ENCODE data around the gene C9orf50.
"Not testable (repeated sequence)": the region's sequence is repeated elsewhere in the genome, so short reads cannot be mapped to it uniquely, and the experiment has no call there.

C9orf50 gene

DNA sequence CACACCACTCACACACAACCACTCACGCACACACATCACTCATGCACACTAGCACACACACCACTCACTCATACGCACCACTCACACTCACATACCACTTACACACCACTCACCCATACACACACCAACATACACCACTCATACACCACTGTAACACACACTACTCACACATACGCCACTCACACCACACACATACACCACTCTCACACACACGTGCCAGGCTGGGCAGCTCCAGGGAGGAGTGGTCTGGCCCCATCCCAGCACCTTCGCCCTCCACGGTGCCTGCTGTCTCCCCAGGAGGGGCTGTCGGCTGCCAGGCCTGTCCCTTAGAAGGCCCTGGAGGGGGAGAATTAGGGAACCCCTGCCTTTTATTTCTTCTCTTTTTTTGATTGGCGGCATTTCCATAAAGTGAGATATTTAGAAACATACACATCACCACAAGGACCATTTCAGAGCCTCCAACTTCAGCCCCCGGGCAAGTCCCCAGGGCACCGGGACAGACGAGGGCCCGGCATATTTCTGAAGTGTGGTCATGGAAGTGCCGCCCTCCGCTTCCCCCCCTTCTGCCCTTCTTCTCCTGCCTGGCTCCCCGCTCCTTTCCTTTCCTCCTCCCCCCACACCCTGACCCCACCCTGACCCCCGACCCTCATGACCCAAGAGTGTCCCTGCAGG, 27.3 kb upstream of the C9orf50 start:
- DNase-seq (ENCODE audit: low read depth, low spot score), result no peak

DNA sequence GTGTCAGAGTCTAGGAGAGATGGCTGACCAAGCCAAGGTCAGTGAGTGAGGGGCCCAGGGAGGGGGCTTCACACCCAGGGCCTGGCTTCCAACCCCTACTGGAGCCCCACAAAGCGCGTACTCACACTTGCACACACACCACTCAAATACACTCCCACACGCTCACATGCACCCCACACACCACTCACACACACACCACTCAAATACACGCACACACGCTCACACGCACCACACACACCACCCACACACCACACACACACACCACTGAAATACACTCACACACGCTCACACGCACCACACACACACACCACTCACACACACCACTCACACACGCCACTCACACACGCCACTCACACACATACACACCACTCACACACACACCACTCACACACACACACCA, 26.7 kb upstream of the C9orf50 start:
- no peak for DNase-seq (ENCODE audit: low read depth, low spot score)

DNA sequence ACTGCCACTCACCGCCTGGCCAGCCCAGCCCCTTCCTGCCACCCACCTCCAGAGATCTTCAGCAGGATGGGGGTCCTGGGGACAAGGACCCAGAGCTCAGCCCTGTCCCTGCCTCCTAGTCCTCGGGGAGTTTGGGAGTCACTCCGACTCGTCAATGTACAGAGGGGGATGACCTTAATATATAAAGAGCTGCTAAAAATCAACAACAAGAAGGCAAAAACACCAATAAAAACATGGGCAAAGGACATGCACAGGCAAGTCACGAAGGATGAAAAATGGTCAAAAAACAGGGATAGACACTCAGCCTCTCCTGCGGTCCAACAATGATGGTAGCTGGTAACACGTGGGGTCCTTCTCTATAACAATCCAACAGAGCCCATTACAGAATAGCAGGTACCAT, 25.8 kb upstream of the C9orf50 start:
- DNase-seq (ENCODE audit: low read depth, low spot score), result no peak

DNA sequence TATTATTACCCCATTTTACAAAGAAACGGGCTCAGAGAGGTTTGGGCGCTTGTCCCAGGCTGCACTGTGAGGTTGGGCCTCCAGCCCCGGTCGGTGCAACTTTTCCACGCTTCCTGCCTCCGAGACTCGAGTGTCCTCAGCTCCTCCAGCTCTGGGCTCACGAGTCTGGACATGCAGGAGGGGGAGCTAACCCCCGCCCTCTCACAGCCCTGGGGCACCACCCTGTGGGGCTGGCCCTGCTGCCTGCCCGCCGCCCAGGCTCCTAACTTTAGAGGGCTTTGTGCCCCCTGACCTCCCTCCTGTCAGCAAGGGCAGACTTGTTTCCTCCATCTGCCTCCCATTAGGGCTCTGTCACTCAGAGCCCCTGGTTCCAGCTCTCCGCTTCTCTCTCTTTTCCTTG, 25.4 kb upstream of the C9orf50 start:
- DNase-seq (ENCODE audit: low read depth, low spot score), result no peak

DNA sequence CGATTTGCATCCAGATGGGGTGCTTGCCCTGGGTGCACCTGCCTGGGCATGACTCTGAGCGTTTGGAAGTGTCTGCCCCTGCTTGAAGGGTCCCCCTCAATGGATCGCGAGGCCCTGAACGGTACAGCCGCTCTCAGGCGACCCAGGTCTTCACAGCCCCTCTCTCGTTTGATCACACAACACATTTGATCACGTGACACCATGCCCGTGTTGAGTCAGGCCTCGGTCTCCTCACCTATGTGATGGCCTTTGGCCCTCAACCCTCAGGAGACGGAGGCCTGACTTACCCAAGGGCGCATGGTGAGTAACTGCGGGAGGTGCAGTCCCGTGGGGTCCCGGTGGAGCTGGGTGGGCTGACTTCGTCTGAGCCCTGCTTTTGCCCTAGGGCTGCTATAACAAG, 24.0 kb upstream of the C9orf50 start:
- DNase-seq (ENCODE audit: low read depth, low spot score), result no peak

DNA sequence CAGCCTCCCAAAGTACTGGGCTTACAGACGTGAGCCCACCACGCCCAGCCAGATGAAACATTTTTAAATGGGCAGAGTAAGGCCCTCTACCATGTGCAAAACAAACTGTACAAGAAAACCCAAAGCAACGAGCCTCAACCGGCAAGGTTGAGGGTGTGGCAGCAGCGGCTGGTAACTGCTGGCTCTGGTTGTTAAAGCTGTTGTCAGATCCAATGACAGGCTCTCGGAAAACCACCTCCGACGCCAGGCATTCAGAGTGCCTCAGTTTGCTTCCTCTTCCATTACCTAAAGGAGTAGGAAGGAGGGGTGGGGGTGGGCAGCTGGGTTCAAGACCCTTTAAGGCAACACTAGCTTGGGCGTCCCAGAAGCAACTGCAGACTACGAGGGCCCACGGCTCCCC, 23.5 kb upstream of the C9orf50 start:
- DNase-seq (ENCODE audit: low read depth, low spot score), result no peak

DNA sequence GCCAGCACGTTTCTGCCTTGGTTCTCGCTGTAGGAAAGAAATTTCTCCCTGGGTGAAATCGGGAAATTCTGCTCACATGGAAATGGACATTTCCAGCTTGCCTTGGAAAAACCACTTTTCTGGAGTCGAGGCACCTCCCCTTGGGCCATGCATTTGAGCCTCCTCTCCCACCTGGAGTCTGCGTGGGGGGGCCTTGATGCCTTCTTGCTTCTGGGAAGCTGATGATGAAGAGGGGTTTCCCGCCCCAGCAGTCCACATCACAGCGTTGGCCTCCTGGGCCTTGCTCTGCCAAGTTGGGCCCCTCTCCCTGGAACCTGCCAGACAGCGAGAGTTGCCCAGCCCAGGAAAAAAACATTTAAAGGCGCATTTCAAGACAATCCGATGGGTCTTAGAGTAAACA, 22.8 kb upstream of the C9orf50 start:
- no peak for DNase-seq (ENCODE audit: low read depth, low spot score)

DNA sequence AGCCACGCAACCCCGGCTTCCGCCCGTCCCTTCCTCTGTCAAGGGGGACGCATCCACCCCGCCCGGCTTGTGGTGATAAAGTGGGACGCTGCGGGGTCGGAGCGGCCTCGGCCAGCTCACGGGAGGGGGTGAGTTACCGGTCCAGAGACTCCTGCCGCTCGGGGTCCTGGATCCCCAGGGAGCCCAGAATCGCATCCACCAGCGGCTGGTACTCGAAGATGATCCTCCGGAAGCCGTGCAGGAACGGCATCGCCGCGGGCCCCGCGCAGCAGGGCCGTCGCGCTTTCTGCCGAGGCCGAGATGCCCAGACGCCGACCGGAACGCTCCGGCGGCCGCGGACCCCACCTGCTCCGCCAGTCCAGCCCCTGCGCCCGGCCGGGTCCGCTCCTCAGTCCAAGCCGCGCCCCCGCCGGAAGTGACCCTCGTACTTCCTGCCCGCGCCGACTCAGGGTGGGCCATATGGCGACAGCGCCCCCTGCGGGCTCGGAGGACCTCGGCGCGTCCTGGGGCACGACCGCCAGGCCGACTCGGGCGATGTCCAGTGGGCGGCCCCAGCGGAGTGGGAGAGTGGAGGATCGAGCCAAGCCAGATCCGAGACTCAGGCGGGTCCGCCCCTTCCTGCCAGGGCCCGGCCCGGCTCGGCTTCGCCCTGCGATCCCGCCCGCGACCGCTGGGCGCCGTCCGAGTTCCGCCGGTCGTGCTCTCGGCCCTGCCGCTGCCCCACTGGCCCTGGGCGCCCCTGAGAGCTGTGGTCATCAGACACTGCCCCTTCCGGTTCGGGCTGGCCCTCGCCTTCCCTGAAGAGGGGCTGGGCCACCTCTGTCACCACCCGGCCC, 21.1 kb upstream of the C9orf50 start, which contains the start of gene ASB6:
Gene ASB6 (minus strand): TSS at position 402 of the 836 bp plus-strand sequence. CDS start 152 bp downstream, at position 250.
- peak; percentile 98 for DNase-seq (ENCODE audit: low read depth, low spot score)

DNA sequence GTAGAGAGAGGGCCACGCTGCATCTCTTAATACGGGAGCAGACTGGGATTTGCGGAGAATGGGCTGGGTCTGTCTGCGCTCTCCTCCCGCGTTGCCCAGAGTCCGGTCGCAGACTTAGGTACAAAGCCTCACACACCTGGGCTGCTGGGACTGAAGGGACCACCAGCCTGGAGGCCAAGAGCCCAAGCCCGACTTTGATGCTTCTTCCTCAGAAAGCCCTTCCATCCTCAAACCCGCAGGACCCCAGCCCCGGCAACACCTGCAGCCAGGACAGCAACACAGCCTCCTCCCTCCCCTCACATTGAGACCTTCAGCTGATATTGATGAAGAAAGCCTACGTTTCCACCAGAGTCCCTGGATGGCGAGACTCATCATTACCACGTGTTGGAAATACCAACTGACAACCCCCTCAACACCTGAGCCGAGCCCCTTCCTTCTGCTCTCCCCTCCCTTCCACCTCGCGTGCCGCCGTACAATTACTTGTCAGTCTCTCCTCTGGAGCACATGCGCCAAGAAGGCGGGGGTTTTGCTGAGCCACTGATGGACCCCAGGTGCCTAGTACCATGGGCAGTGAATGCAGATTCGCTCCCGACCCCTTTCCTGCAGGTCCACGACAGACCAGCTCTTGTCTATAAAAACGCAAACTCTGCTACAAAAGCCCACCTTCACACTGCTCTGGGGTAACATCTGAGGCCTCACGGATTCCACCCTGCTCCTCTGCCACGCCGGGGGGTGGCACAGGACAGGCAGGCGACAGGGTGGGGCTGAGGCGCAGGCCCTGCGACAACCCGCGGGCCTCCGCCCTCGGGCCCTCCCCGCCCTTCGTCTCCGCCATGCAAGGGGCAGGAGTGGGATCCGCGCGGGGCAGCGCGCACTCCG, 20.2 kb upstream of the C9orf50 start:
- DNase-seq (ENCODE audit: low read depth, low spot score), result no peak

DNA sequence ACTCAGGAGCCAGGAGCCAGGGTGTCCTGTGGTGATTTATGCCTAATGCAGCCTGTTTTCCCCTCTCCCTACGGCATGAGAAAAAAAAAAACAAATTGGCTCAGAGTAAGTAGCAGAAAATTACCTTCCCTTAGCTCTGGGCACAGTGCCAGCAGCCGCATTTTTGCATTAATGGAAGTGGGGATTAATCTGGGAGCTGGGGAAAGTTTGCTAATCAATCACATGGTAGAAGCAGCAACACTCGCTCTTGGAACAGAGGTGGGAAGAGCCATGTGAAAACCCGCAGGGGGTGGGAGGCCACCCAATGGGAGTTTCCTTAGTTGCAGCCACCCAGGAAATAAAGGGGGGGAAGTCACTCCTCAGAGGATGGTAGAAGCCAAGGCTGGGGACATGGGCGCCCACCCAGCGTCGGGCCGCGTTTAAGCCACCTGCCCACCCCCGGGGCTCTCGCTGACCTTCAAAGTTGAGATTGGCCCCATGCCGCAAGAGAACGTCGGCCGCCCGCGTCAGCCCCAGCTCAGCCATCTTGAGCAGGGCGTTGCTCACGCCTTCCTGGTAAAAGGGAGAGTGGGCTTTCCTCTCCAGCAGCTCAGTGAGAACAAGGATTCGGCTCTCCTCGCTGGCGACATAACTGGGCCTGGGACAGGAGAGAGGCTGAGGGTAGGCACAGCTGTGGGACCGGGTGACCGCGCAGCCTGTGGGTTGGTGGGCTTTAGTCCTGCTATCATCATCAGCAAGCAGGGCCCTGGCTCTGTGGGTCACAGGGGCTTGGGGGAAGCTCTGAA, 19.4 kb upstream of the C9orf50 start:
- no peak for DNase-seq (ENCODE audit: low read depth, low spot score)

DNA sequence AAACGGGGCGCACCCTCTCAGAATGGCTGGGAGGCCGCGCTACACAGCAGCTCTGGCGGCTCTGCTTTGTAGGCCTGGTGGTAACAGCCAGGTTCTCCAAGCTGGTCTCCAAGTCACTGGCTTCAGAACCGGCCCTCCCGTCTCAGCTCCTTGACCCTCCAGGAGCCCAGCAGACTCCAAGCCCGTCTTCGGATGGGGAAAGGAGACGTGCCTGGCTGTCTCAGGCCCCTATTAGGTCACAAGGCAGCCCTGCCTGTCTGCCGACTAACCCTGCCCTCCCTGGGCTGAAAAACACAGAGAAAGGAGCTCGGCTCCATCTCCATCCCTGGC, 18.8 kb upstream of the C9orf50 start:
- no peak for DNase-seq (ENCODE audit: low read depth, low spot score)

DNA sequence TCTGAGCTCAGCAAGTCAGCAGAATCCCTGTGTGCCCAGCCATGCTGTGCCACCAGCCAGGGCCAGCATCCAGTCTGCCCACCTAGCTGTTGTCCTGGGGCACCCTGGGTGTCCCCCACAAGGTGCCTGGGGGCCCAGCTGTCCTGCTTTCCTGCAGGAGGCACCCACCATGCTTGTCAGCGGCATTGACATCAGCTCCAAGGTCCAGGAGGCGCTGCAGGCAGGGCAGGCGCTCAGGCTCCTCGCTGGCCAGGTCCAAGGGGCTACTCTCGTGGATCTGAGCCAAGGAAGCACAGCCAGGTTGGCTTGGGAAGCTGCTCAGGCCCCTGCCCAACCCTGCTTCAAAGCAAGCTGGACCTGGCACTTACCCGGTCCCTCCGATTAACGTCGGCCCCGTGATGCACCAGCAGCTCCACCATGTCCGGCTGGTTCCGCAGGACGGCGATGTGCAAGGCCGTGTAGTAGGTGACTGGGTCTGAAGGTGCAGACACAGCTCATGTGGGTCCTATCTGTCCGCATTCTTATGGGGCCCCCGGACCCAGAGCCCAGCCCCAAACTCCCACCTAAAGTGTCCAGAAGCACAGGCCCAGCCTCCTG, 18.2 kb upstream of the C9orf50 start:
- DNase-seq (ENCODE audit: low read depth, low spot score), result no peak

DNA sequence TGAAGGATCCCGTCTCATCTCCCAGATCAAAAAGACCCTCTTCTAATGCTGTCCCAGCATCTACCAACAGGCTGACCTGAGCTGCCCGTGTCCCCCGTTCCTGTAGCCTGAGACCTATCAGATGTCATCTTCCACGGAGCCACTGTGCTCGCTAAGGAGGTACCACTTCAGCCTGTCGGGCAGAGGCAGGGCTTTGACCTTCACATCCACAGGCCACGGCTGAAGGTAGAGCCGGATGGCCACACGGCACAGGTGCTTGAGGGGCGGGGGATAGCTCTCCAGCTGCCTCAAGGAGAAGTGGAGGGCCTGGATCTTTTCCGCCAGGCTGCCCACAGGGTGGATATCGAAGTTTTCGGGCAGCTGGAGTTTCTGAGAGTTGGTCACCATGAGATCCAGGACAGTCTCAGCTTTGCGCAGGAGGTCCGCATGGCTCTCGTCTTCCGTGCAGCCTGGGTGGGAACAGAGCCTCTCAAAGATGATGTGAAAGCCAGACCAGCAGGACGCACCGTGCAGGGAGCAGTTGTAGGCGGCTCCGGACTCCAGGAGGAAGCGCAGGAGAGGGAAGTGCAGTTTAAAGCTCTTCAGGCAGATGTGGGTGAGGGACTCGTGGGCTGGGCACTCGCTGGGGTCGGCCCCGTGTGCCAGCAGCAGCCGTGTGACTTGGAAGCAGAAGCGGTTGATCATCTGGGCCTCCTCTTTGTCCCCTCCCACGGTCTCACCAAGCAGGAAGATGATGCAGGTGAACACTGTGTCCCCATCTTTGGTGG, 17.0 kb upstream of the C9orf50 start:
- no peak for DNase-seq (ENCODE audit: low read depth, low spot score)

DNA sequence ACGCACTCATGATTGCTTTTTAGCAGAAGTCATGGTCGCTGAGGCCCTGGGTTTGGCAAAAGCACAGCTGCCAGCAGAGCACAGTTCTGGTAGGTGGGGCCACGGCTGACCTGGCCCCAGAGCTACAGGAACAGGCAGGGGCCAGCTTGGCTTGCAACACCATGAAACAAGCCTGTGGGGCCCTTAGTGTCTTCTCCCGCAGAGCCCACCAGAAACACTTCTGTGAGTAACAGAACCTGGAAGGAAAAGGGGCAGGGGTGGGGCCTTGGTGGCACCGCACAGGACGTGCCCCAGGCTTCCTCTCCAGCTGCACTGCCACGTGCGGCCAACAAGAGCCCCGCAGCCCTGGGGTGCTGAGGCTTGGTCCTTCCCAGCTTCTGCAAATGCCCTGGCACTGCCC, 16.2 kb upstream of the C9orf50 start:
- DNase-seq (ENCODE audit: low read depth, low spot score), result no peak

DNA sequence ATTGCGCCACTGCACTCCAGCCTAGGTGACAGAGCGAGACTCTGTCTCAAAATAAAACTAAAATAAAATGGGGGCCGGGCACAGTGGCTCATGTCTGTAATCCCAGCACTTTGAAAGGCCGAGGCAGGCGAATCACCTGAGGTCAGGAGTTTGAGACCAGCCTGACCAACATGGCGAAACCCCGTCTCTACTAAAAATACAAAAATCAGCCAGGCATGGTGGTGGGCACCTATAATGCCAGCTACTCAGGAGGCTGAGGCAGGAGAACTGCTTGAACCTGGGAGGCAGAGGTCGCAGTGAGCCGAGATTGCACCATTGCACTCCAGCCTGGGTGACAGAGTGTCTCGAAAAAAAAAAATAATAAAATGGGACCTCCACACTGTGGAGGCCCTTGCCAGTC, 15.4 kb upstream of the C9orf50 start:
- DNase-seq (ENCODE audit: low read depth, low spot score), result not testable (repeated sequence)

DNA sequence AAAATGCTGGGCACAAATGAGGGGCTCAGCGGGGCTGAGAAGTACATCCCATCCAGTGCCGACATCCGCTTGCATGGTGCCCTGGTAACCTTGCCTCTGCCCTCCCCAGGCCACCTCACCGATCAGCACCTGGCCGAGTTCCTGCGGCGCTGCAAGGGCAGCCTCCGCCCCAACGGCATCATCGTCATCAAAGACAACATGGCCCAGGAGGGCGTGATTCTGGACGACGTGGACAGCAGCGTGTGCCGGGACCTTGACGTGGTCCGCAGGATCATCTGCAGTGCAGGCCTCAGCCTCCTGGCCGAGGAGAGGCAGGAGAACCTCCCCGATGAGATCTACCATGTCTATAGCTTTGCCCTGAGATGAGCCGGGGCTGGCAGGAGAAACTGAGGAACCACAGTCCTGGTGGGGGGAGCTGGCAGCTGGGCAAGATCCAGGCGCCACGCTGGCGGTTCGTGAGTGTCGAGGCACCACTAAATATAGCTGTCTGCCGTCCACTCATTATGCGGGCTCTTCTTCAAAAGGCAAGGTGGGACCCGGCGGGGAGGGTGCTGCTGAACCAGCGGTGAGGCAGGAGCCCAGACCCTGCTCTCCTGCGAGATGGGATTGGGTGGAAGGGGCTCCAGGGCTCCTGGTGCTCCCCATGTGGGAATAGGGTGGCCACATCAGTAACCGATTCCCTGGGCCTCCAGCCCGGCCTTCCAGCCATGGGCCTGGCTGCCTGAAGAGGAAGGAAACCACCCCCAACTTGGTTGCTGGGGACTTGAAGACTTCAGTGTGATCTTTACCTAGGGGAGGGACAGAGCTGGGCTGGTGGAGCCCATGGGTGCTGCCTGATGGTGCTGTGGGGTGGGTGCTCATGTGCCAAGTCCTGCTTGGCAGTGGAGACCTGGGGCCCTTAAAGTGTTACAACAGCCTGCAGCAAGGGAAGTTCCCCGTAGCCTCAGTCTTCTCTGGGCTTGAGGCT, 14.5 kb upstream of the C9orf50 start:
- no peak for DNase-seq (ENCODE audit: low read depth, low spot score)

DNA sequence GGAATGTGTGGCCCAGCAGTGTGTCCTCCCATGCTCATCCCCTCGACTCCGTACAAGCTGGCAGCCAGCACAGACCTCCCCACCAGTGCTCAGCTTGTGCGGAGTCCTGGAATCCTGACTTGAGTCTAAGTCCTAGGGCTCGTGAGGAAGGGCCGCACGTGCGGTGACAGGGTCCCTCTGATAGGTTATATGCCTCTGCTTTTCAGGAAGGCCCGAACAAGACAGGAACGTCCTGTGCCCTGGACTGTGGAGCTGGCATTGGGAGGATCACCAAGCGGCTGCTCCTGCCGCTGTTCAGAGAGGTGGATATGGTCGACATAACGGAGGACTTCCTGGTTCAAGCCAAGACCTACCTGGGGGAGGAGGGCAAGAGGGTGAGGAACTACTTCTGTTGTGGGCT, 12.9 kb upstream of the C9orf50 start:
- no peak for DNase-seq (ENCODE audit: low read depth, low spot score)

DNA sequence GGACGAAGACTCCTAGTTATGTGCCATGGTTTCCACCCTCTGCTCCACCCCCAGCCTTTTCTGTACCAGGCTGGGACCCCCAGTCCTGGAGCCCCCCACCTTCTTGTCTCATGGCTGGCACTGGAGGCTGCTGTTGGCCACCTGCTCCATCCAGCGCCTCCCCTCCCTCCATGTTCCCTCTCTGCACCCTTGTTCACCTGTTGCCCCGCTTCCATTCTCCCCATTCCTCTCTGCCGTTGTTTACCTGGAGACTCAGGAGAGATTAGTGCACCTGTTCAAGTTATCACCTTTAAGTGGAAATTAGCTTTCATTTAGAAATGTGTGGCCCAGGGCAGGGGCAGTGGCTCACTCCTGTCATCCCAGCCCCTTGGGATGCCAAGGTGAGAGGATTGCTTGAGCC, 12.3 kb upstream of the C9orf50 start:
- no peak for DNase-seq (ENCODE audit: low read depth, low spot score)

DNA sequence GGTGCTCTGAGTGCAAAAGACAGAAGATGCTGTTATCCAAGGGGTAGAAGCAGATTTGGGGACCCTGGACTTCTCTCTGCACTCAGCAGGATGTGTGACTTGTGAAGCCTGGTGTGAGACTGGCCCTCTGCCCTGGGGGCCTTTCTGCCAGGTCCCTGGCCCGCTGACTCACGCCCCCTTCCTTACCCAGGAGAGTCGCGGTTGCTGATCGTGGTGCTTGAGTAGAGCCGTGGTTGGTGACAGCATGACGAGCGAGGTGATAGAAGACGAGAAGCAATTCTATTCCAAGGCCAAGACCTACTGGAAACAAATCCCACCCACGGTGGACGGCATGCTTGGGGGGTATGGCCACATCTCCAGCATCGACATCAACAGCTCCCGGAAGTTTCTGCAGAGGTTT, 11.6 kb upstream of the C9orf50 start:
- no peak for DNase-seq (ENCODE audit: low read depth, low spot score)
